NAMALWA (cell line): ENCODE measurements around the gene MTMR1.

Experiments used
- DNase-seq: peaks from one replicate; pipeline ENCODE4 v3.0.0-alpha.2; 2015; ENCODE audit warnings: low spot score

MTMR1 gene

DNA sequence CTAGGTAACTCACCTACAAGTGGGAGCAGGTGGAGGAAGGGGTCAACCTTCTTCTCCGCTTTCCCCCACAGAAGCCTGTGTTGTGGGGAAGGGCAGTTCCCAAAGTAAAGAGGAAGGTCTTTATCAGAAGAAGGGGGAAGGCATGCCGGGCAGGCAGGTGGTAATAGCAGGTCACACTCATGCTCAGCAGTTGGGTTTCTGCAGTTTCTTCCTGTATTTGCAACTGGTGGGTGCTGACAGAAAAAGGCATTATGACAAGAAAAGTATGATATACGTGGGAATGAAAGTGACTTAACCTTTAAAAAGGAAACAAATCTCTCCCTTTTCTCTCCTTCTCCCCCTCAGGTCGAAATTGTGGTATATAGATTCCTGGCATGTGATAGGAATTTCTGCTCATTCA is 3.7 kb downstream of the MTMR1 start:
- DNase-seq: peak; percentile 63

DNA sequence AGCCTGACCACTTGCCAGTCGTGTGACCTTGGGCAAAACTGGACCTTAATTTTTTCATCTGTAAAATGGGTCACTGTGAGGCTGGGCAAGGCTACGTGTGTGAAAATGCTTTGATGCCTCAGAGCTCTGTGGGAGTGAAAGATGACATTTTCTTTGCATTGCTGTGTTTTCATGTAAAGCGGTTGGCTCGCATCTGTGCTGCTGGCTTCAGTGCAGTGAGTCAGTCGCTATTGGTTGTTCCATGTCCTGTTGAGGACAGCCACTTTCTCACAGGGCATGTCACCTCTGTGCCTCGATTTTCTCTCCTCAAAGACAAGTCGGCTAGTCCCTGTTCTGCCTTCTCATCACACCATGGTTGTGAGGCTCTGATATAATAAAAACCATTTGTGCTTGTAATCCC is 4.4 kb downstream of the MTMR1 start:
- DNase-seq: peak; percentile 31

DNA sequence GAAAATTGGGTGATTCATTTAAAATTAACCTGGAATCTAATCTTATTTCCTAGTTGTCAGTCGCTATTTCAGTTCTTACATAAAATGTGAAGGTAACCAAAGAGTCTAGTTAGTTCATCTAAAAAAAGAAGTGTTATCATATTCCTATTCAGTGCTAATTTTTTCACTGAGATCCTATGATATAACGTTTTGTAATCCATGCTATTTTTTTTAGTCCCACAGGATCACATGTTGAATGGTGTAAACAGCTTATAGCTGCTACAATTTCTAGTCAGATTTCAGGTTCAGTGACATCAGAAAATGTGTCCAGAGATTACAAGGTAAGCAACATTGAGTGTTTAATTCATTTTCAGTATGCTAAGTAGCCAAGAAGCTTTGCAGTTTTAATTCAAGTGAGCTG is 5.8 kb downstream of the MTMR1 start:
- no peak for DNase-seq

DNA sequence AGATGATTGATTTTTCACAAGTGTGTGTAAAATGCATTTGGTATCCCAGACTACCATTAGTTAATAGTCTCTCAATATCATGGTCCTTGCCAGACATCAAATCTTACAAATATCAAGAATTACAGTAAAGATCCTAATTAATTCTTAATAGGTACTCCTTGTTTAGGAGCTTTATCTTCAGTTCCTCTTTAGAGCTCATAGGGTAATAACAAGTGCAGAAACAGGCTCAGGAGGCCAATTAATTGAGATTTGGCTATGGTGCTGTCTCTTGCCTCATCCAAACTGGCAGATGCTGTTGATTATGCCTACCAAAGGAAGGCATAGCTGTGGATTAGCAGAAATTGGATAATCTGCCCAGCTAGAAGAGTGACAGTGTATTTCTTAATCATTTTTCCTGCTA is 6.9 kb downstream of the MTMR1 start:
- no peak for DNase-seq

DNA sequence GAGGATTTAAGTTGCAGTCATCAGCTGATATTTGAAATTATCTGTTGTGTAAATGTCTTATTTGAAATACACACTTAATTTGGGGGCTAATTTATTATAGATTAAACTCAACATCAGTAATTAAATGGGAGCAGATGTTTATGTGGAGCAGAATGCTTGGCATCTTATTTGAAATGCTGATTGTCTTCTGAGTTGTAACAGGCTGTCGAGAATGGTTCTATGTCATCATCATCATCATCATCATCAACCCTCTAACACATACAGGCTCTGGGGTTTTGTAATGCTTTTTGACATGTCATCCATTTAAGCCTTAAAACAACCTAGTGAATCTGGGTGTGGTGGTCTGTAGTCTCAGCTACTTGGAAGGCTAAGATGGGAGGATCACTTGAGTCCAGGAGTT is 8.2 kb downstream of the MTMR1 start:
- DNase-seq: no peak

DNA sequence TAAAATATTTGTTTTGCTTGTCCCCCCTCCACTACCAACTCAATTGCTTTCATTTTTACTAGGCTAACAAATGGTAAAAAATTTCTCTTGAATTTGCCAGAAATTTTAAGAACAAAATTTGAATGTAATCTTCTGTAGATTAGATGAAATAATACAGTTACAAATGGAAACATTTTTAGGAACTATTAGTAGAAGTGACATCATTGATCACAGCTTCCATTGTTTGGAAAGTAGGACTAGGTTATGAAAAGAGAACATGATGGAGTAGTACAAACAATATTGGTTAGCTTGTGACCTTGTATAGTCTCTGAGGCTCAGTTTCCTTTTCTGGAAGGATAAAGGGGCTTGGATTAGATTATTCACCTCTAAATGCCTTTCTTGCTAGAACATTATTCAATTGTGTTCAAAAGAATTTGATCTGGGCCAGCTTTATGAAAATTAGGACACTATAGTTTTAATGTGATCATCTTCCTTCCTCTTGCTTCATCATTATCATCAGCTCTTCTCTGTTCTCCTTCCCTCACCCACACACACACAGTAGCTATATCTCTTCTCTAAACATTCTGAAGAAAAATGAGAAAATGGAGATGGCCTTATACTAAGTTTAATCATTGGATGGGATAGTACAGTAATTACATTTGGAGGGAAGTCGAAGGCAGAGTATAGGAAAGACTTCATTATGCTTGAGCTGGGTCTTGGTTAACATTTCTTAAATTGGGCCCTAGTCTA is 9.9 kb downstream of the MTMR1 start:
- no peak for DNase-seq

DNA sequence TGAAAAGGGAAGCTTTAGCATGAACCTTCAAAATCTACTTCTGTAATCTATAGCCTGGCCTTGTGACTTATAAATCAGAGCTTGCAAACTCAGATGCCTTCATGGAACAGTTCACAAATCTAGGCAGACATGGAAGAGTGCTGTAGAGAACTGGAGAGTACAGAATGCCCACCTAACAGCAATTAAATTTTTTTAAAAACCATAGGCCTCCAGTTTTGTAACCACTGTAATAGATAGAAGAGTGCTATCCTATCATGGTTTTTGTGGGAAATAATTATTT is 10.4 kb downstream of the MTMR1 start:
- DNase-seq: no peak

DNA sequence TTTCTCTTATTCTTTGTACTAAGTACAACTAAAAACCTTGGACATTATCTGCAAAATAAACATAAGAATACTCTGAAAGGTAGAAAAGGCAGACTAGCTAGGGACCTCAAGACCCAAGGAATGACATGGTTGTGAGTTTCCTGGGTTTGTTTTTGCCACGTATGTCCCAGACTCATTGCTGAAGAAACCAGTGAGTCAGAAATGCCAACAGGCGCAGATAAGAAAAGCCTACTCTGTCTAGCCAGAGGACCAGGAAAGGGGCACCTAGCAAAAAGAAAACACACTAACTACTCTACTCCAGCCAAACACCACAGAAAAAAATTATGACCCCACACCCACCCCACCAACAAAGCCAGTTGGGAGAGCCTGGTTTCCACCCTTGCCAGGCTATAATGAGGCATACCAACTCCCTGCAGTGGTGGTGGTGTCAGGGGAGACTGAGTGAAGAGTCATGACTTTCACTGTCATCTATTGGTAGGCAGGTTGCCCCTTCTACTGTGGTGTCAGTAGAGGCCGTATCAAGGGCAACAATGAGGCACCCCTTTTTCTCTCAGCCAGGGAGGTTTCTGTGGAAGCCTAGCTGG is 10.9 kb downstream of the MTMR1 start:
- DNase-seq: no peak

DNA sequence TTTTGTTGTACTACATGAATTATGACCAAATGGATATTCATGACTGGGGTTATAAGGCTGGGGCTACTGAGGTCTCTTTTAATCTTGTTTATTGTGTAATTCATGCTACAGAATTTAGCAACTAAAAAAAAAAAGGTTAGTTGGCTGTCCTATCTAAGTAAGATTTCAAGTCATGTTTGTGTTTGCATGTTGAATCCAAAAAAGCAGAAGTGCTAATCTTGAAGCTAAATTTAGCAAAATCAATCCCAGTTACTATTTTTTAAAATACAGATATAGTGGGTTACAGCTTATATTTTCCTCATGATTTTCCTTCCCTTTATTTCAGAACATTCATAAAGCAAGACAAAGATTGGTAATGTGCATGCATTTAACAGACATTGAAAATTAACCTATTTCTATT is 19.4 kb downstream of the MTMR1 start:
- DNase-seq: no peak

DNA sequence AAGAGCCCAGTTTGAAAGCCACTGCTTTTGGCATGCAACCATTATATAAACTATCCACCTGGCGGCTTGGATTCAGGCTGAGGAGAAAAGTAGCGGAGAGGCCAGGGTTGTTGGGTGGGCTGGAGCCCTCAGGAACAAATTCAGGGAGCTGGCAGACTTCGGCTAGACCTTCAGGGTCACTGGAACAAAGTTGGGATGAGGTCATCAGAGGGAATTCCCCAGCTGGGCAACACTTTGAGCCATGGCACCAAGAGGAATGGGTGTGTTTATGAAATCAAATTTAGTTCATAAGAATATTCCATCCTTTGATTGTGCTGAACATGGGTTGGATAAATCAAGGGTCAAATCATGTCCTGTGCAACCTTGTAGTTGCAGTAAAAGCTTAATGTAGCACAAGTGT is 22.0 kb downstream of the MTMR1 start:
- DNase-seq: no peak

DNA sequence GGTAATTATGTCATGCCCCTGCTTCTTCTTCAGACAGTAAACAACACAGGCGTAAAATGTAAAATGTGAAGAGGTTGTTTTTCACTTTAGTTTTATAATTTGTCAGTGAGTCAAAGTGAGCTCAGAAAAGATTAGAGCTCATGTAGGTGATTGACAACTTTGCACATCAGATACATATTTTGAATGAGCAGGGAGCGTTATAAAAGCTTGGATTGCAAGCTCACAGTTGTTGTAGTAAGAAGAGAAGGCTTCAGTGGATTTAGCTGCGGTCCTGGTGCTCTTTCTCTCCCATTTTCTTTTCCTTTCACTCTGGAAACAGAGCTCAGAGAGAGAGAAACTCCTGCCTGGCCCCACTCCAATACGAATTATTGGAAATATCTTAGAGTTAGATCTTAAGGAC is 26.4 kb downstream of the MTMR1 start:
- DNase-seq: no peak

DNA sequence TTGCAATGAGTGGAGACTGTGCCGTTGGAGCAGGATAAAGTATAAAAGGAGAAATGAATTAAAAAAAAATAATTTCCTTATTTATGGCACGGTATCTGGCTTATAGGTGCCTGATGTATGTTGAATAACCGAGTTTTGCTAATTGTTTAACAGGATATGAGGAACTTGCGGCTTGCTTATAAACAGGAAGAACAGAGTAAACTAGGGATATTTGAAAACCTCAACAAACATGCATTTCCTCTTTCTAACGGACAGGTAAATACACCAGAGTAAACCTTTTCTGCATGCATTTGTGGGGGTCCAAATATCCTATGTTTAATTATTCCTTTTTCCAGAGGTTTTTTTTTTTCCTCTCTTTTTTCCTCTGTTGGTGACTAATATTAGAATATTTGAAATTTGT is 36.8 kb downstream of the MTMR1 start:
- DNase-seq: no peak

DNA sequence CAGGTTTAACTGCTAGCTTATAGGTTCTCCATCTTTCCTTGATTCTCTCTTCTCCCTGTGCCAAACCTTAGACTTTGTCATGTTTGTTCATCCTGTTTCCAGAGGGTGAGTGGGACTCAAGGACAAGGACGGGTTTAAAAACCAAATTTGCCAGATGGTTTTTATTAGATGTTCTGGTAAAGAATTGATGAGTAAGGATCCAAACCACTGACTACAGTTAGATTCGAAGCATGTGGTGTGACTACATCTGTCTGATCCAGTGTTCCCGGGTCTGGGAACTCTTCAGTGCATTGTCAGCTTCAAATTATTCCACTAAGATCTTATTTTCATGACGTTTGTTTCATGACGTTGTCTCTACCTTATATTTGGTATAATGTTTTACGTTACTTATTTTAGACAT is 37.5 kb downstream of the MTMR1 start:
- no peak for DNase-seq

DNA sequence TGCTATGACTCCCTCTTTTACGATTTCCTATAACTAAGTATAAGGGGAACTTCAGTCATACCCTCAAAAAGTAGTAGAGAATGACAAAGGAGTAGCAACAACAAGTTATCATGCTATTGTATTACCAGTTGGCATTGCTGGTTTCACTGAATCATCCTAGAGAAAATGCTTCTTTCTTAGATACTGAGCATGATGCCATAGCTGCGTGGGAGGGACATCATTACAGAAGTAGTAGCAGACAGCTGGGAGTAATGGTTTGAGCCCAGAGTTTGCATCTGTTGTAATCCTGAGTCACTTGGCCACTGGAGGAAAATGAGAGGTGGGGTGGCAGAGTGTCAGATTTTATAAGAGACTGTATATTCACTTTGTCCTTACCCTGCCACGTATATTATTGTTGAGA is 38.6 kb downstream of the MTMR1 start:
- DNase-seq: no peak

DNA sequence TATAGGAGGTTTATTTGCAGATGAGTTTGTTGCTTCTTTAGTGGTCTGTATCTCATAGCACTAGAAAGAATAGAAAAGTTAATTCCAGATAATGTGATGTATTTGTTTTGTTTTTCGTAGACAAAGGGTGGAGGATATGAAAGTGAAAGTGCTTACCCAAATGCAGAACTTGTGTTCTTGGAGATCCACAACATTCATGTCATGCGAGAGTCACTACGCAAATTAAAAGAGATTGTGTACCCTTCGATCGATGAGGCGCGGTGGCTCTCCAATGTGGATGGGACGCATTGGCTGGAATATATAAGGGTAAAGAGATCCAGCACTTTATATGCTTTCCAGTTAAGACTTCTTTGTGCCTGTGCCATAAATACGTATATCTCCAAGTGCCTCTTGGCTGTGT is 43.3 kb downstream of the MTMR1 start:
- DNase-seq: no peak

DNA sequence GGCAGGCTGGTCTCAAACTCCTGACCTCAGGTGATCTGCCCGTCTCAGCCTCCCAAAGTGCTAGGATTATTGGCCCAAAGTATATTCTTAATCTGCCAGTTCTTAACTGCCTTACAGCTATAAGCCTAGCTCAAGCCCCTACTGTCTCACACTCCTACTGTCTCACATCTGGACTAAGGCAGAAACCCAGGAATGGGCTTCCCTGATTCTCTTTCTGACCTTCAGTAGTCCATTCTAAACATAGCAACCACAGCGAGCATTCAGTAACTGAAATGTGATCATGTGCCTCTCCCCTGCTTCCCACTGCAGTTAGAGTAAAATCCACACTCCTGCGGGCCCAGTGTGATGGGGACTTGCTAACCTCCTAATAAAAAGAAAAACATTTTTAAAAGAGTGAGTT is 58.9 kb downstream of the MTMR1 start:
- DNase-seq: no peak

DNA sequence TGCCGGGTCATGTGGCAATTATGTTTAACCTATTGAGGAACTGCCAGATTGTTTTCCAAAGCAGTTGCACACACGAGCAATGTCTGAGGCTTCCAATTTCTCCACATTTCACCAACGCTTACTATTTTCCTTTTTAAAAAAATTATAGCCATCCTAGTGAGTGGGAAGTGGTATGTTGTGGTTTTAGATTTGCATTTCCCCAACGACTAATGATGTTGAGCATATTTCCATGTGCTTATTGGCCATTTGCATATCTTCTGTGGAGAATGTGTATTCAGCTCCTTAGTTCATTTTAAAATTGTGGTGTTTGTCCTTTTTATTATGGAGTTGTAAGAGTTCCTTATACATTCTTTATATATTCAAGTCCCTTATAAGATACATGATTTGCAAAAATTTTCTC is 60.2 kb downstream of the MTMR1 start:
- DNase-seq: peak; percentile 20

DNA sequence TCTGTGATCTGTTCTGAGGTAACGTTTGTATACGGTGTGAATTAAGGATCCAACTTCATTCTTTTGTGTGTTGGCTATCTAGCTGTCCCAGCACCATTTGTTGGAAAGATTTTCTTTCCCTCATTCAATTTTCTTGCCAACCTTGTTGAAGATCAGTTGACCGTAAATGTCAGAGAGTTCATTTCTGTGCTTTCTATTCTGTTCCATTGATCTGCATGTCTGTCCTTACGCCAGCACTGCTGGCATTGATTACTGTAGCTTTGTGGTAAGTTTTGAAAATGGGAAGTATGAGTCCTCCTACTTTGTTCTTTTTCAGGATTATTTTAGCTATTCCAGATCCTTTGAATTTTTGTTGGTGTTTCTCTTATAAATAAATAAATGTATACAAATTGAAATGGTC is 60.8 kb downstream of the MTMR1 start:
- no peak for DNase-seq

DNA sequence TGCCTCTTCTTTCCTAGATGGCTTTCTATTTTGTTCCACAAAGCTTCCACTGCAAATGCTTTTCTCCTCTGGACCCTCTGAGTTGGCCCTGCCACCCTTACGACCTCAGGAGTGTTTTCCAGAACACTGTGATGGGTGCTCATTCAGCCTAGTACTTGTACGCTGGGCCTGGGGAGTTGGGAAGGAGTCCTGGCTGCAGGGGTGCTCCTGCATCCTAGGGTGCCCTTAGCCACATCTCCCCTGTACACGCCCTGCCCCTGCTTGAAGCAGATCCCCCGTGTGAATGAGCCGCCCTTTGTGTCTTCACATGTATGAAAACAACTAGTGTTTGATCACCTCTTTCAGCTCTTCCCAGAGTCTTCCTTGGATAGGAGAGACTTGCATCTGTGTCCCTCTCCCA is 64.2 kb downstream of the MTMR1 start:
- no peak for DNase-seq

DNA sequence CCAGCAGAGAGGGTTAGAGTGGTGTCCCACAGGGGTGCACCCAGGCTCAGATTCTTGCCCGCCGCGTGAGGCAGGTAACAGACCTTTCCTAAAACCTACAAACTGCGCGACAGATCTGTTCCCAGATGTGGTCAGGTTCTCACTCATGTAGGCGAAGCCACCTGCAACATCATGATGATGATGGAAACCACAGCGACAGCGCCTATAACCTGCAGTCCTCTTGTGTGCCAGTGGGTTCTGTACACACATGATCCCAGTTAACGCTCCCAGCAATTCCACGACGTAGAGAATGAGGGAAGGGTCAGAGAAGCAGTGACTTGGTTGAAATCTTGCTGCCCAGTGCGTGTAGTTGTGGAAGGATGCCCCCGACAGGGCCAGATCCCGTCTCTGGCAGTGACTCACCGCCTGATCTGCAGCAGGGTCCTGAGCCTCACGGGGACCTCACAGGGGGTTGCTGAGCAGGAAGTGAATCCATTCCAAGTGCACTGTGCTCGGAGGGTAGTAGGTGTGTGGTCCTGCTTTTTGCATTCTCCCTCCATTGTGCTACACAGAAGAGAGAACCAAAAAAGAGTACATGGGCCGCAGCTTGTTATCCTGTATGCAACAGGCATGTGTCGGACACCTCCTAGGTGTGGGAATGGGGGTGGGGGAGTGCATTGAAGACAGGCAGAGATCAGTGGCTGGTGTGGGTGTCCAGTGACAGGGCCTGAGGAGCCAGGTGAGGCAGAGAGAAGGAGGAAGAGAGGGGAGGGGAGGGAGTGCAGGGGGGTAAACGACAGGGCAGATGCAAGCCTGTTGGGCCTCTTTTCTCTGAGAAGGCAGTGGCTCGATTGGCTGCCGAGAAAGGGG is 66.6 kb downstream of the MTMR1 start:
- no peak for DNase-seq

DNA sequence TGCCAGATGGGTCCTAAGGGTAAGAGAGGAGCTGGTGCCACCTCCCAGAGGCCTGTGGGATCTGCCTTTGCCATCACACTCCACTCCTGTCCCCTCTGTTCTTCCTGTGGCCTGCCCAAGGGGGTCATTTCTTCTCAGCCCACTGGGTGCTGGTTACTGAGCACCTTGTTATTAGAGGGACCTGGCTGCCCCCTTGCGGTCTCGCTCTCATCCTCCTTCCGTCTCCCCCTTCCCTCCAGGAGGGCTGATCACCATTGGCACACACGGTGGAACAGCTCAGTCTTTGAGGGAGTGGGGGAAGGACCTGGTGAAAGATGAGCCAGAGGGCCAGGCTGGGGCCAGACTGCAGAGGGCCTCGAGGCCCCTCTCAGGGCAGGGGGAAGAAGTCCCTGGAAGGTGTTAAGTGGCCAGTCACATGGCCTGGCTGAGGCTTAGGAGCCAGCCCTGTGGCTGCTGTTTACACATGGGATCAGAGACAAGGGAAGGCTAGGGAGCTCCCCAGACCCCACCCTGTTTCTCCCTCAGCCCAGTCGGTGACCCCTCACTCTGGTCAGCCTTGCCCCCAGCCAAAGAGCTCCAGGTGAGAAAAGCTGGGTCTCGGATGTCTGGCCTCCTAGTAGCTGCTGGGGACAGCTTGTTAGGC is 68.1 kb downstream of the MTMR1 start:
- DNase-seq: no peak

DNA sequence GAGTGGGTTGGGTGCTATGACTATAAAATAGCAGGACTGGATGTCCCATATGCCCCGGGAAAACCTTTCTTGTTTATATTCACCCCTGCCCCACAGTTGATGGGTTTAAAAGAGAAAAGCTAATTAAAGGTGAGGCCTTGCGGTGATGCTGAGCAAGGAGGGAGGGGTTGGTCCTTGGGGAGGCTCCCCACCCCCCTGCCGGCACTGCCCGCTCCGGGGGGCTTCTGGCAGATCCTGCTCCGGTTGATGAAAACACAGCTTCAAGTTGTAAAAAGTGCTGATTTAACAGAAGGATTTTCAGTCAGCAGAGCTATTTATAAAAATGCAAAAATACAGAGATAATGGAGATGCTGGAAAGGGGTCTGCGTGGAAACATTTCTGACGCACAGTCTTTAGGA is 68.6 kb downstream of the MTMR1 start:
- no peak for DNase-seq
